GM12878 (cell line): ENCODE results near the gene NGB. TPM values are rescaled to one million over a fixed set of nuclear protein-coding genes. Genes with fewer than 3 reads are reported as not detected.

ENCODE experiments used
- ATAC-seq: fragments of 200-7000 bp; cut with Tn5 transposase; 3 replicates; pipeline ENCODE4 v1.9.1; 2020; ENCODE audit warnings: mild to moderate bottlenecking, moderate library complexity
- BruUV-seq: library from RNA; stranded (reverse); fragments of 400-500 nt; replicated peaks from 2 replicates; lab custom pipeline; 2021; lab: Mats Ljungman, UMichigan
- CTCF ChIA-PET: fragments of 300-600 bp; sonication (Branson Sonifier 250); formaldehyde crosslinking; extraction: SDS; loops from one replicate; lab custom pipeline; 2021; ENCODE audit warnings: inconsistent platforms; lab: Yijun Ruan, JAX
- POLR2A ChIA-PET: fragments of 350-600 bp; formaldehyde crosslinking; extraction: SDS; loops from one replicate; lab custom pipeline; 2021; ENCODE audit warnings: inconsistent platforms; lab: Charles Lee
- RAD21 ChIA-PET: fragments of 300-600 bp; sonication (Branson Sonifier 250); formaldehyde crosslinking; loops from one replicate; lab custom pipeline; 2023; ENCODE audit warnings: antibody characterized with exemption; ENCODE audit not compliant: unreplicated experiment; lab: Charles Lee
- SMC1A ChIA-PET: fragments of 300-600 bp; sonication (Branson Sonifier 250); formaldehyde crosslinking; loops from one replicate; lab custom pipeline; 2023; ENCODE audit not compliant: unreplicated experiment, uncharacterized antibody; lab: Charles Lee
- DNase-seq: peaks from one replicate; pipeline ENCODE4 v3.0.0-alpha.2; 2011; ENCODE audit warnings: low read depth, low spot score
- FAIRE-seq: peaks from 3 replicates; lab custom pipeline; 2011; peaks lifted over from hg19 to GRCh38; lab: Jason Lieb, UNC
- H2AFZ ChIP-seq: 2 replicates; pipeline ENCODE4 v1.6.0; 2011; ENCODE audit warnings: low read depth, low read length, control low read depth; ENCODE audit not compliant: control insufficient read depth
- H3K27ac ChIP-seq: 2 replicates; pipeline ENCODE4 v1.5.1; 2011; ENCODE audit warnings: control low read depth; ENCODE audit not compliant: control insufficient read depth, insufficient read depth
- H3K27me3 ChIP-seq, 2 experiments: replicated peaks in 1 of 2; 2 replicates each; pipeline versions ENCODE4 v1.6.0 to v1.6.1; 2011; ENCODE audit warnings: low read length in 1 of 2; ENCODE audit not compliant: control insufficient read depth in 2 of 2, insufficient read depth in 2 of 2
- H3K36me3 ChIP-seq, 2 experiments: 2 replicates each; pipeline ENCODE4 v1.5.1; 2011; ENCODE audit warnings: low read length in 1 of 2; ENCODE audit not compliant: control insufficient read depth in 2 of 2, insufficient read depth in 2 of 2
- H3K4me1 ChIP-seq: 2 replicates; pipeline ENCODE4 v1.6.1; 2011; ENCODE audit warnings: mild to moderate bottlenecking, low read length, moderate library complexity, mixed read lengths; ENCODE audit not compliant: control insufficient read depth, insufficient read depth
- H3K4me2 ChIP-seq: 2 replicates; pipeline ENCODE4 v1.6.0; 2011; ENCODE audit warnings: control low read depth; ENCODE audit not compliant: control insufficient read depth, insufficient read depth
- H3K4me3 ChIP-seq: fragments of 200-600 bp; sonication (generic); 2 replicates; pipeline ENCODE4 v1.5.1; 2016
- H3K79me2 ChIP-seq: 2 replicates; pipeline ENCODE4 v1.6.0; 2011; ENCODE audit warnings: low read length; ENCODE audit not compliant: control insufficient read depth, insufficient read depth
- H3K9ac ChIP-seq: 2 replicates; pipeline ENCODE4 v1.8.0; 2011; ENCODE audit warnings: low read length, control low read depth, mixed read lengths; ENCODE audit not compliant: control insufficient read depth, insufficient read depth
- H3K9me3 ChIP-seq: replicated peaks from 3 replicates; pipeline ENCODE4 v1.5.1; 2011; ENCODE audit warnings: mild to moderate bottlenecking, low read length; ENCODE audit not compliant: control insufficient read depth, insufficient read depth
- H4K20me1 ChIP-seq: 2 replicates; pipeline ENCODE4 v1.6.0; 2011; ENCODE audit not compliant: control insufficient read depth, insufficient read depth
- CREB1 ChIP-seq: IDR thresholded peaks from 2 replicates; pipeline ENCODE4 v1.6.1; 2012; ENCODE audit warnings: low read depth, mild to moderate bottlenecking, inconsistent platforms
- DPF2 ChIP-seq: fragments of 450-650 bp; IDR thresholded peaks from 2 replicates; pipeline ENCODE4 v1.6.1; 2017; ENCODE audit warnings: mild to moderate bottlenecking
- FOXM1 ChIP-seq: IDR thresholded peaks from 2 replicates; pipeline ENCODE4 v1.6.1; 2012; ENCODE audit warnings: low read depth, mild to moderate bottlenecking, inconsistent platforms, low read length, moderate library complexity
- HCFC1 ChIP-seq: fragments of 150-350 bp; IDR thresholded peaks from 2 replicates; pipeline ENCODE4 v1.6.1; 2014; ENCODE audit warnings: low read length
- IKZF2 ChIP-seq, 2 experiments: fragments of 450-650 bp; IDR thresholded peaks; 2 replicates each; pipeline ENCODE4 v1.6.1; 2017; ENCODE audit warnings: mild to moderate bottlenecking in 2 of 2, moderate library complexity in 2 of 2
- STAT1 ChIP-seq: fragments of 450-650 bp; conservative IDR thresholded peaks from 2 replicates; pipeline ENCODE4 v1.6.1; 2014; ENCODE audit warnings: antibody characterized with exemption, mild to moderate bottlenecking
- ZNF274 ChIP-seq: IDR thresholded peaks from one replicate; pipeline ENCODE4 v1.8.0; 2011; ENCODE audit not compliant: insufficient read length, insufficient read depth
- ZNF384 ChIP-seq: IDR thresholded peaks from 2 replicates; pipeline ENCODE4 v1.6.1; 2012; ENCODE audit warnings: low read depth, mild to moderate bottlenecking, low read length, improper control_type of control experiment, borderline replicate concordance
- WGBS: methylation state at CpG from one replicate; pipeline ENCODE4 v1.1.6; 2016; ENCODE audit warnings: low lambda C conversion rate; ENCODE audit not compliant: insufficient replicate concordance, insufficient coverage; ENCODE audit errors: missing lambda C conversion rate; 5-methylcytosine and 5-hydroxymethylcytosine counted together
- in situ Hi-C: fragments of 300-500 bp; cut with MboI; formaldehyde crosslinking; loops from 9 replicates; pipeline ENCODE4 v1.14.3; 2018; ENCODE audit warnings: mixed read lengths
- intact Hi-C: fragments of 100-400 bp; cut with micrococcal nuclease; formaldehyde crosslinking; loops from one replicate; pipeline ENCODE4 v1.14.2; 2022; ENCODE audit not compliant: unreplicated experiment
- polyA plus RNA-seq, 11 experiments: library from polyadenylated mRNA; depleted of rRNA in 4 of 11; unstranded in 6 of 11; stranded (reverse) in 5 of 11; fragments of >200 nt; fragmentation: Nextera tagmentation in 4 of 11; fragmentation: Illumina TruSeq in 1 of 11; extraction: Ambion mirVana in 4 of 11; extraction: Trizol in 1 of 11; gene quantifications; 1 replicate in 1 of 11; 2 replicates in 10 of 11; pipeline versions ENCODE4 v1.2.1 to v1.2.3, GENCODE V29; 2011 to 2016; ENCODE audit warnings: inconsistent platforms in 2 of 11, missing spikeins in 2 of 11, low read depth in 1 of 11
- total RNA-seq, 4 experiments: library from RNA; depleted of rRNA in 3 of 4; stranded (reverse); fragments of >200 nt in 3 of 4; fragmentation: Illumina TruSeq in 1 of 4; extraction: Trizol in 1 of 4; gene quantifications; 2 replicates each; pipeline versions ENCODE4 v1.2.1 to v1.2.3, GENCODE V29; 2013 to 2021
- TF ChIP-seq, protein P1 (sequence below): fragments of 450-650 bp; IDR thresholded peaks from 2 replicates; pipeline ENCODE4 v1.6.1; 2017; ENCODE audit warnings: mild to moderate bottlenecking, moderate library complexity
- TF ChIP-seq, protein P2 (sequence below): IDR thresholded peaks from 2 replicates; pipeline ENCODE4 v1.6.1; 2012; ENCODE audit warnings: low read depth, low read length, improper control_type of control experiment
- TF ChIP-seq, protein P3 (sequence below): IDR thresholded peaks from 2 replicates; pipeline ENCODE4 v1.6.1; 2012; ENCODE audit warnings: low read depth, low read length, improper control_type of control experiment

The NGB gene
- total and polyA plus RNA-seq, 10 of the 15 experiments (the other 5 are each of a cell fraction or from before 2014, with no cell fraction given): 0.19 TPM; not detected in 9

DNA sequence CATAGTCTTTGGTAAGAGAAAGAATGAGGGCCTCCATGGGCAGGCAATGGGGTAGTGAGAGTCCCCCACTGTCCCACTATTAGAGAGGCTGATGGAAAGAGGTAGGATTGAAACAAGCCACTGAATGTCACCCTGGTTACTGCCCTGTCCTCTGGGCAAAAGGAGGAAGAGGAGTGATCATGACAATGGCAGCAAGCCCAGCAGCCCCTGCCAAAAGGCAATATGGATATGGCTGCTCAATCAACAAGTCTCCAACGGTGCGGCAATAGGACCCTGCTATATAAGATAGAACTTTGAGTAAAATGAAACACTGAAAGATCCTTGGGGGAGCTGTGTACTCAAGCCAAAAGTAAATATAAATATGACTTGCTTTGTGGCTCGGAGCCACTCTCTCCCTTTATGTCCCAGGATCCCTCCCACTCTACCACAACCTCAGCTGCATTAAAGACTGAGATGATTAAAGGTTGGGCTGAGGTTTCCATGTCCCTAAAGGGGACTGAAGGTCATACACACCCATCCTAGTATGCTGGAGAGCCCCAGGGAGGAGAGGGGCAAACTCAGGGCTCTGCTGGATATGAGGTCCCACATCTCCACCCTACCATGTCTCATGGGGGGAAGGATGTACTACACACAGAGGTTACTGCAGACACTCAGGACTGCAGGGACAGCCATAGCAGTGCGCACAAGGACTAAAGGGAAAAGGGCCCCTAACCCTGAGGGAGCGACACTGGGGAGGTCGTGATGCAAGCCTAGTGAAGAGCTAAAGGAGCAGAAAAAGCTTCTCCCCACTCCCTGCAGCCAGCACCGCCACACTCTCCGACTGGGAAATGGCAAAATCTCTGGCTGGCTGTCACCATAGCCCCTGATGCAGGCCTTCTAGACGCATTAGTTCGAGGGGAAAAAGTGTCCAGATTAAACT is 43.8 kb upstream of the NGB start (continued):
- TF ChIP-seq, protein P1, sequence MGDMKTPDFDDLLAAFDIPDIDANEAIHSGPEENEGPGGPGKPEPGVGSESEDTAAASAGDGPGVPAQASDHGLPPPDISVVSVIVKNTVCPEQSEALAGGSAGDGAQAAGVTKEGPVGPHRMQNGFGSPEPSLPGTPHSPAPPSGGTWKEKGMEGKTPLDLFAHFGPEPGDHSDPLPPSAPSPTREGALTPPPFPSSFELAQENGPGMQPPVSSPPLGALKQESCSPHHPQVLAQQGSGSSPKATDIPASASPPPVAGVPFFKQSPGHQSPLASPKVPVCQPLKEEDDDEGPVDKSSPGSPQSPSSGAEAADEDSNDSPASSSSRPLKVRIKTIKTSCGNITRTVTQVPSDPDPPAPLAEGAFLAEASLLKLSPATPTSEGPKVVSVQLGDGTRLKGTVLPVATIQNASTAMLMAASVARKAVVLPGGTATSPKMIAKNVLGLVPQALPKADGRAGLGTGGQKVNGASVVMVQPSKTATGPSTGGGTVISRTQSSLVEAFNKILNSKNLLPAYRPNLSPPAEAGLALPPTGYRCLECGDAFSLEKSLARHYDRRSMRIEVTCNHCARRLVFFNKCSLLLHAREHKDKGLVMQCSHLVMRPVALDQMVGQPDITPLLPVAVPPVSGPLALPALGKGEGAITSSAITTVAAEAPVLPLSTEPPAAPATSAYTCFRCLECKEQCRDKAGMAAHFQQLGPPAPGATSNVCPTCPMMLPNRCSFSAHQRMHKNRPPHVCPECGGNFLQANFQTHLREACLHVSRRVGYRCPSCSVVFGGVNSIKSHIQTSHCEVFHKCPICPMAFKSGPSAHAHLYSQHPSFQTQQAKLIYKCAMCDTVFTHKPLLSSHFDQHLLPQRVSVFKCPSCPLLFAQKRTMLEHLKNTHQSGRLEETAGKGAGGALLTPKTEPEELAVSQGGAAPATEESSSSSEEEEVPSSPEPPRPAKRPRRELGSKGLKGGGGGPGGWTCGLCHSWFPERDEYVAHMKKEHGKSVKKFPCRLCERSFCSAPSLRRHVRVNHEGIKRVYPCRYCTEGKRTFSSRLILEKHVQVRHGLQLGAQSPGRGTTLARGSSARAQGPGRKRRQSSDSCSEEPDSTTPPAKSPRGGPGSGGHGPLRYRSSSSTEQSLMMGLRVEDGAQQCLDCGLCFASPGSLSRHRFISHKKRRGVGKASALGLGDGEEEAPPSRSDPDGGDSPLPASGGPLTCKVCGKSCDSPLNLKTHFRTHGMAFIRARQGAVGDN: no peak
- TF ChIP-seq, protein P2, sequence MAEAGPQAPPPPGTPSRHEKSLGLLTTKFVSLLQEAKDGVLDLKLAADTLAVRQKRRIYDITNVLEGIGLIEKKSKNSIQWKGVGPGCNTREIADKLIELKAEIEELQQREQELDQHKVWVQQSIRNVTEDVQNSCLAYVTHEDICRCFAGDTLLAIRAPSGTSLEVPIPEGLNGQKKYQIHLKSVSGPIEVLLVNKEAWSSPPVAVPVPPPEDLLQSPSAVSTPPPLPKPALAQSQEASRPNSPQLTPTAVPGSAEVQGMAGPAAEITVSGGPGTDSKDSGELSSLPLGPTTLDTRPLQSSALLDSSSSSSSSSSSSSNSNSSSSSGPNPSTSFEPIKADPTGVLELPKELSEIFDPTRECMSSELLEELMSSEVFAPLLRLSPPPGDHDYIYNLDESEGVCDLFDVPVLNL: no peak
- no peak for TF ChIP-seq FOXM1
- no peak for TF ChIP-seq DPF2

DNA sequence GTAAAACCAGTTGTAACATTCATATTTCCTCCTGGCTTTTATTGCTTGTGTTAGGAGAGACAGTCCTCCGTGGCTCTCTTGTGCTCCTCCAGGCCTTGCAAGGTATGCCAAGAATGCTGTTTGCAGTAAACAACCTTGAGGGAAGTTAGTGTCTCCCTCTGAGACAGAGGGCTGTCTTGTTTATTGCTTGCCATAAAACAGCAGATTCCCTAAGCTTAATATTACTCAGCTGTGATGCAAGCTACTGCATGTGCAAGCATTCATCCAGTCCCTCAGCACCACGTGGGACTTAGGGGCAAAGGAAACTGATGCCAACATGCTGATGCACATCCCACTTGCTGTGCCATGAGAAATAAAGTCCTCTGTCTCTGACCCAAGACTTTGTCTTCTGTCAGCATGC is 43.0 kb upstream of the NGB start:
- Histone ChIP-seq H3K9ac (no peak overlapping the region), H3K4me3 (no peak overlapping the region), H3K9me3 (no peaks in the 10 kb centered on the region), H3K27me3 (no peaks in the 10 kb centered on the region), H4K20me1 (no peaks in the 10 kb centered on the region), H2AFZ (no peak overlapping the region), H3K27ac (no peak overlapping the region), H3K4me2 (no peak overlapping the region), H3K79me2 (no peaks in the 10 kb centered on the region), H3K36me3 (no peaks in the 10 kb centered on the region; a peak in 1 of 4 replicates), H3K4me1 (no peaks in the 10 kb centered on the region)
- ChIA-PET POLR2A (interaction anchor here (0.5 kb wide), 1 partner anchor 474 kb away, joined by 3 read pairs; no protein-coding TSS in a partner anchor), RAD21 (interaction anchor here (1.1 to 3.0 kb wide), 3 partner anchors 162 to 441 kb away, joined by 4 to 48 read pairs (median 5); no protein-coding TSS in a partner anchor), SMC1A (interaction anchor here (1.1 to 3.6 kb wide), 4 partner anchors 10 to 161 kb away, joined by 3 to 45 read pairs (median 22); no protein-coding TSS in a partner anchor), CTCF (interaction anchor here (1.2 to 7.5 kb wide), 10 partner anchors 9 to 441 kb away, joined by 3 to 159 read pairs (median 10); no protein-coding TSS in a partner anchor)
- ATAC-seq: no peak
- in situ Hi-C loops (no loop called here), intact Hi-C loops (no loop called here)
- no peak for FAIRE-seq
- no peak for TF ChIP-seq IKZF2 (IDR thresholded peaks at IDR 0.05)
- no peak for TF ChIP-seq STAT1
- TF ChIP-seq ZNF274: no peak
- TF ChIP-seq, protein P3, sequence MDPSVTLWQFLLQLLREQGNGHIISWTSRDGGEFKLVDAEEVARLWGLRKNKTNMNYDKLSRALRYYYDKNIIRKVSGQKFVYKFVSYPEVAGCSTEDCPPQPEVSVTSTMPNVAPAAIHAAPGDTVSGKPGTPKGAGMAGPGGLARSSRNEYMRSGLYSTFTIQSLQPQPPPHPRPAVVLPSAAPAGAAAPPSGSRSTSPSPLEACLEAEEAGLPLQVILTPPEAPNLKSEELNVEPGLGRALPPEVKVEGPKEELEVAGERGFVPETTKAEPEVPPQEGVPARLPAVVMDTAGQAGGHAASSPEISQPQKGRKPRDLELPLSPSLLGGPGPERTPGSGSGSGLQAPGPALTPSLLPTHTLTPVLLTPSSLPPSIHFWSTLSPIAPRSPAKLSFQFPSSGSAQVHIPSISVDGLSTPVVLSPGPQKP: no peak
- no peak for TF ChIP-seq HCFC1
- no peak for TF ChIP-seq ZNF384
- TF ChIP-seq CREB1: no peak
- BruUV-seq: no TSS peak
- WGBS: 26% methylated on average over 2 of the region's 2 CpGs
- DNase-seq: no peak
